ENCODE data around the gene CXXC5.
"Not testable (repeated sequence)": the region's sequence is repeated elsewhere in the genome, so short reads cannot be mapped to it uniquely, and the experiment has no call there.

DNA sequence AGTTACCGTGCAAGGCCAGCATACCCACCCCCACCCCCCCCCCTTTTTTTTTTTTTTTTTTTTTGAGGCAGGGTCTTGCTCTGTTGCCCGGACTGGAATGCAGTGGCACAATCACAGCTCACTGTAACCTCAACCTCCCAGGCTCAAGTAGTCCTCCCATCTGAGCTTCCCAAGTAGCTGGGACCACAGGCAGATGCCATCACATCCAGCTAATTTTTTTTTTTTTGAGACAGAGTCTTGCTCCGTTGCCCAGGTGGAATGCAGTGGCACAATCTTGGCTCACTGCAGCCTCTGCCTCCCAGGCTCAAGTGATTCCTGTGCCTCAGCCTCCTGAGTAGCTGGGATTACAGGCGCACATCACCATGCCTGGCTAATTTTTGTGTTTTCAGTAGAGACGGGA lies 22.8 kb upstream of the CXXC5 start:
- TF ChIP-seq, protein P1, sequence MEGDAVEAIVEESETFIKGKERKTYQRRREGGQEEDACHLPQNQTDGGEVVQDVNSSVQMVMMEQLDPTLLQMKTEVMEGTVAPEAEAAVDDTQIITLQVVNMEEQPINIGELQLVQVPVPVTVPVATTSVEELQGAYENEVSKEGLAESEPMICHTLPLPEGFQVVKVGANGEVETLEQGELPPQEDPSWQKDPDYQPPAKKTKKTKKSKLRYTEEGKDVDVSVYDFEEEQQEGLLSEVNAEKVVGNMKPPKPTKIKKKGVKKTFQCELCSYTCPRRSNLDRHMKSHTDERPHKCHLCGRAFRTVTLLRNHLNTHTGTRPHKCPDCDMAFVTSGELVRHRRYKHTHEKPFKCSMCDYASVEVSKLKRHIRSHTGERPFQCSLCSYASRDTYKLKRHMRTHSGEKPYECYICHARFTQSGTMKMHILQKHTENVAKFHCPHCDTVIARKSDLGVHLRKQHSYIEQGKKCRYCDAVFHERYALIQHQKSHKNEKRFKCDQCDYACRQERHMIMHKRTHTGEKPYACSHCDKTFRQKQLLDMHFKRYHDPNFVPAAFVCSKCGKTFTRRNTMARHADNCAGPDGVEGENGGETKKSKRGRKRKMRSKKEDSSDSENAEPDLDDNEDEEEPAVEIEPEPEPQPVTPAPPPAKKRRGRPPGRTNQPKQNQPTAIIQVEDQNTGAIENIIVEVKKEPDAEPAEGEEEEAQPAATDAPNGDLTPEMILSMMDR (IDR thresholded peaks at IDR 0.05; ENCODE audit: insufficient read depth, low read depth, low read length), result not testable (repeated sequence)
- not testable (repeated sequence) for TF ChIP-seq EZH2 (IDR thresholded peaks at IDR 0.05; ENCODE audit: insufficient read depth, low read length)
